ENCODE results near the gene CLDN3.

DNA sequence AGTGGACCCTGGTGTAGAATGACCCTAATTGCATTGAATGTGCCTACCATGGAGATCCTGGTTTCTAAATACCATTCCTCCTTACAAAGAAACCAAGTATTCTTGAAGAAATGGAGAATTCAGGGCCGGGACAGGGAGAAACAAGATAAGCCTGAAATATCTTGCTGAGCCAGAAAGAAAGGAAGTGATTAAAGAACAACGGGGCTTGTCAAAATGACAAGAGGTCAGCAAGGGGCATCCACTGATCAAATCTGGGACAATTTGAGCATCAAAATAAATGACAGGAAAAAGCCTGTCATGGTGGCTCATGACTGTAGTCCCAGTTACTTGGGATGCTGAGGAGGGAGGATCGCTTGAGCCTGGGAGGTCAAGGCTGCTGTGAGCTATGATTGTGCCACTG, 39.6 kb downstream of the CLDN3 start:
- TF ChIP-seq, protein P1, sequence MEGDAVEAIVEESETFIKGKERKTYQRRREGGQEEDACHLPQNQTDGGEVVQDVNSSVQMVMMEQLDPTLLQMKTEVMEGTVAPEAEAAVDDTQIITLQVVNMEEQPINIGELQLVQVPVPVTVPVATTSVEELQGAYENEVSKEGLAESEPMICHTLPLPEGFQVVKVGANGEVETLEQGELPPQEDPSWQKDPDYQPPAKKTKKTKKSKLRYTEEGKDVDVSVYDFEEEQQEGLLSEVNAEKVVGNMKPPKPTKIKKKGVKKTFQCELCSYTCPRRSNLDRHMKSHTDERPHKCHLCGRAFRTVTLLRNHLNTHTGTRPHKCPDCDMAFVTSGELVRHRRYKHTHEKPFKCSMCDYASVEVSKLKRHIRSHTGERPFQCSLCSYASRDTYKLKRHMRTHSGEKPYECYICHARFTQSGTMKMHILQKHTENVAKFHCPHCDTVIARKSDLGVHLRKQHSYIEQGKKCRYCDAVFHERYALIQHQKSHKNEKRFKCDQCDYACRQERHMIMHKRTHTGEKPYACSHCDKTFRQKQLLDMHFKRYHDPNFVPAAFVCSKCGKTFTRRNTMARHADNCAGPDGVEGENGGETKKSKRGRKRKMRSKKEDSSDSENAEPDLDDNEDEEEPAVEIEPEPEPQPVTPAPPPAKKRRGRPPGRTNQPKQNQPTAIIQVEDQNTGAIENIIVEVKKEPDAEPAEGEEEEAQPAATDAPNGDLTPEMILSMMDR (IDR thresholded peaks at IDR 0.05), result no peak
- no peak for TF ChIP-seq POLR2A (IDR thresholded peaks at IDR 0.05)
- TF ChIP-seq POLR2AphosphoS5 (IDR thresholded peaks at IDR 0.05), result no peak

Data from sigmoid colon (tissue), 4 donors.